Natural killer cell (primary cell): ENCODE measurements around the gene MRPS34. TPM values are rescaled to one million over a fixed set of nuclear protein-coding genes. Genes with fewer than 3 reads are reported as not detected.

Experiments used
- ATAC-seq, 3 donors: fragments of 150-1000 bp in 2 of 3; fragments of 200-7000 bp in 1 of 3; cut with Tn5 transposase; 1 replicate in 1 of 3; 2 replicates in 2 of 3; pipeline ENCODE4 v1.10.0; 2021; ENCODE audit warnings: mild to moderate bottlenecking in 2 of 3, moderate library complexity in 2 of 3
- DNase-seq, 2 donors: peaks; one replicate each; pipeline versions ENCODE4 v3.0.0 to v3.0.0-alpha.2; 2013 to 2021; ENCODE audit warnings: mixed read lengths in 1 of 2
- H3K27ac ChIP-seq: one replicate; pipeline ENCODE4 v1.5.1; 2013; ENCODE audit warnings: mild to moderate bottlenecking, low read length
- H3K27me3 ChIP-seq: one replicate; pipeline ENCODE4 v1.6.1; 2013; ENCODE audit warnings: low read length; ENCODE audit not compliant: control insufficient read depth, insufficient read depth
- H3K36me3 ChIP-seq: one replicate; pipeline ENCODE4 v1.6.1; 2013; ENCODE audit warnings: low read length; ENCODE audit not compliant: control insufficient read depth, insufficient read depth
- H3K4me1 ChIP-seq: one replicate; pipeline ENCODE4 v1.6.1; 2013; ENCODE audit warnings: low read length; ENCODE audit not compliant: control insufficient read depth, insufficient read depth
- H3K4me3 ChIP-seq: one replicate; pipeline ENCODE4 v1.5.1; 2013; ENCODE audit warnings: low read length
- H3K9me3 ChIP-seq: one replicate; pipeline ENCODE4 v1.6.1; 2013; ENCODE audit warnings: low read length; ENCODE audit not compliant: control insufficient read depth, insufficient read depth
- H3K27ac Mint-ChIP-seq, 2 donors: one replicate each; pipeline ENCODE4 v1.8.0; 2022; ENCODE audit warnings: mild to moderate bottlenecking in 2 of 2, mixed read lengths in 2 of 2, moderate library complexity in 1 of 2
- H3K27me3 Mint-ChIP-seq, 2 donors: one replicate each; pipeline ENCODE4 v1.8.0; 2022; ENCODE audit warnings: low read depth in 2 of 2, mixed read lengths in 2 of 2
- H3K36me3 Mint-ChIP-seq: one replicate; pipeline ENCODE4 v1.8.0; 2022; ENCODE audit warnings: mixed read lengths
- H3K4me1 Mint-ChIP-seq, 2 donors: one replicate each; pipeline ENCODE4 v1.8.0; 2022; ENCODE audit warnings: mixed read lengths in 2 of 2
- H3K4me3 Mint-ChIP-seq: one replicate; pipeline ENCODE4 v1.8.0; 2022; ENCODE audit warnings: mild to moderate bottlenecking, moderate library complexity, mixed read lengths
- H3K9me3 Mint-ChIP-seq, 2 donors: one replicate each; pipeline ENCODE4 v1.8.0; 2022; ENCODE audit warnings: mixed read lengths in 2 of 2
- WGBS: methylation state at CpG from one replicate; pipeline ENCODE4 v1.1.7; 2013; ENCODE audit warnings: missing lambda C conversion rate; ENCODE audit not compliant: insufficient coverage; 5-methylcytosine and 5-hydroxymethylcytosine counted together
- intact Hi-C: fragments of 100-400 bp; cut with micrococcal nuclease; formaldehyde crosslinking; loops from one replicate; pipeline ENCODE4 v1.14.2; 2022
- total RNA-seq, 4 donors: library from RNA; stranded (reverse); fragments of 120-200 nt in 1 of 4; gene quantifications; one replicate each; pipeline versions ENCODE4 v1.2.3 to v1.2.4, GENCODE V29; 2013 to 2022
- TF ChIP-seq, protein P1 (sequence below): fragments of 200-600 bp; IDR thresholded peaks from one replicate; pipeline ENCODE4 v1.8.0; 2022; ENCODE audit warnings: antibody characterized with exemption

Gene MRPS34
- total RNA-seq, 3 donors from 2014 or later (not counting 1 experiment from before 2014, with no cell fraction given), result 26.5 to 42.0 (median 41.4) TPM

DNA sequence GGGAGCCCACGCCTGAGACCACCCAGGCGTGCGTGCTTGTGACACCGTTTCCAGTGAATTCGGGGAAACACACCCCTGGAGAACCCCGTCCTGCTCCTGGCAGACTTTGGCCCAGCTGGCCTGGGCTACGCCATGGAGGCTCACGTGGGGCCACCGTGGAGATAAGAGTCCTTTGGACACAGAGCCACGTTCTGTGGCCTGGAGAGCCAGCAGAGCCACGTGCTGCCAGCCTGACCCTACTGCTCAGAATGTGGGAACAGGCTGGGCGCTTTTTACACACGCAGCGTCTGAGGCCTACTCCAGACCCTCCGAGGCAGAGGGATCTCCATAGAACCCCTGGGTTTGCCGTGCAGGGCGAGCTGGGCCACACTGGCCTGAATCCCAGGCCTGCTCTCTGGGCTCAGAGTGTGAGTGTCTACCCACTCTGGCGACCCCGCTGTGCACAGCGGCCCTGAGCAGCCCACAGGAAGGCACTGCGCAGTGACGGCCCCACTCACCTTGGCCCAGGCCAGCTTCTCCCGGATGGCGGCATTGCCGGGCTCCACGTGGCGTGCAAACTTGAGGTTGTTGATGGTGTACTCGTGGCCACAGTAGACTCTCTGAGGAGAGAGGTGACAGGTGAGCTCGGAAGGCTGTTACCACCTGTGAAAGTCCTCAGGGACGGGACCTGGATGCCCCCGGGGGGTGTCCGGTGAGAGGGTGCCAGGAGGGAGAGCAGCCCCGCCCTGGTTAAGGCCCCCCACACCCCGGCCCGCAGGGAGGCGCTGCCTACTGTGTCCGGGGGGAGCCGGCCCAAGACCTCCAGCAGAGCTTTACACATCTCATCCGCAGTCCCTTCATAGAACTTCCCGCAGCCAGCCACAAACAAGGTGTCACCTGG, 43.7 kb upstream of the MRPS34 start:
- Histone ChIP-seq H3K36me3 (peaks cover 37% of the 10 kb centered on the region), H3K27ac (no peak overlapping the region), H3K27me3 (no peaks in the 10 kb centered on the region), H3K4me1 (no peaks in the 10 kb centered on the region), H3K4me3 (no peak overlapping the region), H3K9me3 (no peaks in the 10 kb centered on the region)
- ATAC-seq, result no peak
- Mint-ChIP-seq H3K4me1 (peaks cover 7 to 8% of the 10 kb centered on the region in 2 donors), H3K27ac (no peak overlapping the region), H3K27me3 (no peaks in the 10 kb centered on the region), H3K36me3 (no peaks in the 10 kb centered on the region), H3K9me3 (no peaks in the 10 kb centered on the region), H3K4me3 (no peak overlapping the region)
- DNase-seq, result no peak
- WGBS, result 96% methylated on average over 40 of the region's 40 CpGs
- intact Hi-C loops, result no loop called here
- TF ChIP-seq, protein P1, sequence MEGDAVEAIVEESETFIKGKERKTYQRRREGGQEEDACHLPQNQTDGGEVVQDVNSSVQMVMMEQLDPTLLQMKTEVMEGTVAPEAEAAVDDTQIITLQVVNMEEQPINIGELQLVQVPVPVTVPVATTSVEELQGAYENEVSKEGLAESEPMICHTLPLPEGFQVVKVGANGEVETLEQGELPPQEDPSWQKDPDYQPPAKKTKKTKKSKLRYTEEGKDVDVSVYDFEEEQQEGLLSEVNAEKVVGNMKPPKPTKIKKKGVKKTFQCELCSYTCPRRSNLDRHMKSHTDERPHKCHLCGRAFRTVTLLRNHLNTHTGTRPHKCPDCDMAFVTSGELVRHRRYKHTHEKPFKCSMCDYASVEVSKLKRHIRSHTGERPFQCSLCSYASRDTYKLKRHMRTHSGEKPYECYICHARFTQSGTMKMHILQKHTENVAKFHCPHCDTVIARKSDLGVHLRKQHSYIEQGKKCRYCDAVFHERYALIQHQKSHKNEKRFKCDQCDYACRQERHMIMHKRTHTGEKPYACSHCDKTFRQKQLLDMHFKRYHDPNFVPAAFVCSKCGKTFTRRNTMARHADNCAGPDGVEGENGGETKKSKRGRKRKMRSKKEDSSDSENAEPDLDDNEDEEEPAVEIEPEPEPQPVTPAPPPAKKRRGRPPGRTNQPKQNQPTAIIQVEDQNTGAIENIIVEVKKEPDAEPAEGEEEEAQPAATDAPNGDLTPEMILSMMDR, result no peak

DNA sequence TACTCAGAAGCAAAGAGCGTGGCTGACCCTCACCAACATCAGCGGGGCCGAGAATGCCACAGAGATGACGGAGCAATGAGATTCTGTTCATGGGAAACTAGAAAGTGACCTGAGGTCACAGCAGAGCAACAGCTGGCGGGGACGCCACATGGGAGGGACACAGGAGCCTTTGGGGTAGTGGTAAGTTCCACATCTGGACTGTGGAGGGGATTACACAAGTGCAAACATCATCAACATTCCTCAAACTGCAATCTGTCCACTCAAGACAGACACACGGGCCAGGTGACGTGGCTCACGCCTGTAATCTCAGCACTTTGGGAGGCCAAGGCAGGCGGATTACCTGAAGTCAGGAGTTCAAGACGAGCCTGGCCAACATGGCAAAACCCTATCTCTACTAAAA, 42.5 kb upstream of the MRPS34 start:
- 98% methylated on average over 10 of the region's 11 CpGs for WGBS
- H3K9me3 Mint-ChIP-seq, result no peaks in the 10 kb centered on the region
- peaks cover 7 to 8% of the 10 kb centered on the region in 2 donors for H3K4me1 Mint-ChIP-seq
- no peaks in the 10 kb centered on the region for H3K9me3 ChIP-seq
- H3K27me3 ChIP-seq, result no peaks in the 10 kb centered on the region
- H3K36me3 Mint-ChIP-seq, result no peaks in the 10 kb centered on the region
- H3K27ac ChIP-seq, result no peak overlapping the region
- no peak overlapping the region for H3K27ac Mint-ChIP-seq
- ATAC-seq (no peak), DNase-seq (no peak)
- no peak overlapping the region for H3K4me3 Mint-ChIP-seq
- no peaks in the 10 kb centered on the region for H3K4me1 ChIP-seq
- H3K27me3 Mint-ChIP-seq, result no peaks in the 10 kb centered on the region
- peaks cover 30% of the 10 kb centered on the region for H3K36me3 ChIP-seq
- intact Hi-C loops, result no loop called here
- H3K4me3 ChIP-seq, result no peak overlapping the region
- TF ChIP-seq, protein P1, result no peak

GRCh38 chr16:1812732-1813163, 39.8 kb upstream of the MRPS34 start:
- H3K4me3 ChIP-seq, result no peak overlapping the region
- no peak overlapping the region for H3K27ac ChIP-seq
- H3K9me3 ChIP-seq, result no peaks in the 10 kb centered on the region
- Mint-ChIP-seq H3K4me1 (peaks cover 7 to 8% of the 10 kb centered on the region in 2 donors), H3K4me3 (no peak overlapping the region), H3K36me3 (no peaks in the 10 kb centered on the region), H3K27me3 (no peaks in the 10 kb centered on the region), H3K27ac (peak overlapping the region in 1 of 2 donors; percentile 71), H3K9me3 (no peaks in the 10 kb centered on the region)
- WGBS, result 52% methylated on average over 17 of the region's 17 CpGs
- no peaks in the 10 kb centered on the region for H3K27me3 ChIP-seq
- DNase-seq (peak in 1 of 2 donors; percentile 68), ATAC-seq (peak; percentile 50 to 72 (median 53))
- intact Hi-C loops, result no loop called here
- H3K4me1 ChIP-seq, result no peaks in the 10 kb centered on the region
- TF ChIP-seq, protein P1, result no peak
- H3K36me3 ChIP-seq, result peaks cover 28% of the 10 kb centered on the region
